GM23338 (cell line): Measurements from ENCODE around the gene PHF21A. TPM values are rescaled to one million over a fixed set of nuclear protein-coding genes. Genes with fewer than 3 reads are reported as not detected.

ENCODE experiments used
- ATAC-seq: fragments of 200-7000 bp; cut with Tn5 transposase; 3 replicates; pipeline ENCODE4 v1.9.1; 2020
- DNase-seq: peaks from one replicate; pipeline ENCODE4 v3.0.0-alpha.2; 2015; ENCODE audit warnings: low spot score
- H2AFZ ChIP-seq: fragments of 200-600 bp; sonication (generic); 2 replicates; pipeline ENCODE4 v1.8.0; 2016; ENCODE audit warnings: antibody characterized with exemption, mild to moderate bottlenecking, moderate library complexity
- H3F3A ChIP-seq: fragments of 200-600 bp; sonication (generic); replicated peaks from 2 replicates; pipeline ENCODE4 v1.8.0; 2017; ENCODE audit warnings: antibody characterized with exemption, mixed run types, low read depth
- H3K27ac ChIP-seq: fragments of 200-600 bp; sonication (generic); 2 replicates; pipeline ENCODE4 v1.6.1; 2016; ENCODE audit warnings: low read depth
- H3K27me3 ChIP-seq: fragments of 200-600 bp; sonication (generic); 2 replicates; pipeline ENCODE4 v1.8.0; 2016; ENCODE audit warnings: mild to moderate bottlenecking, mixed run types, moderate library complexity; ENCODE audit not compliant: insufficient read depth
- H3K36me3 ChIP-seq: fragments of 200-600 bp; sonication (generic); 2 replicates; pipeline ENCODE4 v1.8.0; 2016; ENCODE audit warnings: mild to moderate bottlenecking; ENCODE audit not compliant: insufficient read depth
- H3K4me1 ChIP-seq: fragments of 200-600 bp; sonication (generic); 2 replicates; pipeline ENCODE4 v1.8.0; 2016; ENCODE audit warnings: mild to moderate bottlenecking, moderate library complexity; ENCODE audit not compliant: insufficient read depth
- H3K4me2 ChIP-seq: fragments of 200-600 bp; sonication (generic); 2 replicates; pipeline ENCODE4 v1.7.1; 2017; ENCODE audit warnings: mixed run types
- H3K4me3 ChIP-seq: fragments of 200-600 bp; sonication (generic); 2 replicates; pipeline ENCODE4 v1.6.1; 2016; ENCODE audit warnings: mixed run types
- H3K79me2 ChIP-seq: fragments of 200-600 bp; sonication (generic); replicated peaks from 2 replicates; pipeline ENCODE4 v1.8.0; 2017; ENCODE audit warnings: mild to moderate bottlenecking; ENCODE audit not compliant: insufficient read depth
- H3K9me2 ChIP-seq: fragments of 200-600 bp; sonication (generic); 2 replicates; pipeline ENCODE4 v1.8.0; 2017; ENCODE audit not compliant: insufficient read depth
- H4K20me1 ChIP-seq: fragments of 200-600 bp; sonication (generic); replicated peaks from 2 replicates; pipeline ENCODE4 v1.8.0; 2017; ENCODE audit warnings: mild to moderate bottlenecking; ENCODE audit not compliant: insufficient read depth
- H3K27ac Mint-ChIP-seq: 2 replicates; pipeline ENCODE4 v1.8.0; 2020; ENCODE audit warnings: inconsistent platforms, mild to moderate bottlenecking, moderate library complexity, mixed read lengths
- H3K27me3 Mint-ChIP-seq: 3 replicates; pipeline ENCODE4 v1.8.0; 2022; ENCODE audit warnings: low read depth, mild to moderate bottlenecking, moderate library complexity, mixed read lengths, inconsistent platforms; ENCODE audit not compliant: insufficient read depth, poor library complexity
- H3K36me3 Mint-ChIP-seq: 3 replicates; pipeline ENCODE4 v1.8.0; 2021; ENCODE audit warnings: low read depth, mild to moderate bottlenecking, inconsistent platforms, moderate library complexity, mixed read lengths
- H3K4me1 Mint-ChIP-seq: 3 replicates; pipeline ENCODE4 v1.8.0; 2020; ENCODE audit warnings: mild to moderate bottlenecking, inconsistent platforms, mixed read lengths
- H3K4me3 Mint-ChIP-seq: 3 replicates; pipeline ENCODE4 v1.8.0; 2021; ENCODE audit warnings: moderate library complexity, mild to moderate bottlenecking, inconsistent platforms, mixed read lengths
- H3K9me3 Mint-ChIP-seq: 3 replicates; pipeline ENCODE4 v1.8.0; 2020; ENCODE audit warnings: moderate library complexity, mild to moderate bottlenecking, inconsistent platforms, mixed read lengths
- EZH2 ChIP-seq: fragments of 200-600 bp; sonication (generic); IDR thresholded peaks from one replicate; pipeline ENCODE4 v1.8.0; 2017; ENCODE audit warnings: antibody characterized with exemption, mild to moderate bottlenecking, low read depth; ENCODE audit not compliant: unreplicated experiment
- EZH2phosphoT487 ChIP-seq: fragments of 200-600 bp; sonication (generic); IDR thresholded peaks from one replicate; pipeline ENCODE4 v1.8.1; 2018; ENCODE audit warnings: antibody characterized with exemption; ENCODE audit not compliant: unreplicated experiment
- POLR2AphosphoS5 ChIP-seq: IDR thresholded peaks from 2 replicates; pipeline ENCODE4 v1.6.1; 2016; ENCODE audit warnings: antibody characterized with exemption, low read depth
- STAT1 ChIP-seq: IDR thresholded peaks from one replicate; pipeline ENCODE4 v1.6.1; 2016; ENCODE audit warnings: antibody characterized with exemption; ENCODE audit not compliant: unreplicated experiment
- ZNF114 ChIP-seq: fragments of 250-450 bp; sonication (Bioruptor Pico); IDR thresholded peaks from 2 replicates; pipeline ENCODE4 v1.5.0; 2020; ENCODE audit warnings: mild to moderate bottlenecking, moderate library complexity
- polyA plus RNA-seq: library from polyadenylated mRNA; unstranded; fragments of >200 nt; fragmentation: Nextera tagmentation; extraction: Ambion mirVana; gene quantifications from 2 replicates; pipeline ENCODE4 v1.2.1, GENCODE V29; 2016
- total RNA-seq: library from RNA; depleted of rRNA; stranded (reverse); fragments of >200 nt; shearing (Covaris generic); gene quantifications from 2 replicates; pipeline ENCODE4 v1.2.3, GENCODE V29; 2014
- TF ChIP-seq, protein P1 (sequence below): IDR thresholded peaks from 2 replicates; pipeline ENCODE4 v1.6.1; 2016; ENCODE audit warnings: antibody characterized with exemption
- TF ChIP-seq, protein P2 (sequence below): fragments of 250-450 bp; sonication (Bioruptor Pico); IDR thresholded peaks from 2 replicates; pipeline ENCODE4 v1.5.0; 2020; ENCODE audit warnings: mild to moderate bottlenecking, moderate library complexity
- TF ChIP-seq, protein P3 (sequence below), 2 experiments: fragments of 200-600 bp in 1 of 2; sonication (generic) in 1 of 2; conservative IDR thresholded peaks; 2 replicates each; pipeline versions ENCODE4 v1.5.1 to v1.6.1; 2016 to 2017; ENCODE audit warnings: antibody characterized with exemption in 2 of 2, low read depth in 2 of 2, mild to moderate bottlenecking in 2 of 2, moderate library complexity in 1 of 2

PHF21A gene
- total and polyA plus RNA-seq, 2 experiments from 2014 or later = 21.7 to 23.6 TPM

DNA sequence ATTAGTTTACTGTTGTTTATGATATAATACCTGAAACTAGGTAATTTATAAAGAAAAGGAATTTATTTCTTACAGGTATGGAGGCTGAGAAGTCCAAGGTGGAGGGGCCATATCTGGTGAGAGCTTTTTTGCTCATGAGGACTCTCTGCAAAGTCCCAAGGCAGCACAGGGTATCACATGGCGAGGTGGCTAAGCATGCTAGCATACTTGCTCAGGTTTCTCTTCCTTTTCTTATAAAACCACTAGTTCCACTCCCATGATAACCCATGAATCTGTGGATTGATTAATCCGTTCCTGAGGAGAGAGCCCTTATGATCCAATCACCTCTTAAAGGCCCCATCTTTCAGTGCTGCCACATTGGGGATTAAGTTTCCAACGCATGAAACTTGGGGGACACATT is 82.7 kb downstream of the PHF21A start:
- H3K4me1 Mint-ChIP-seq = peaks cover 4% of the 10 kb centered on the region; the same call in 1 of the 3 replicates
- Histone ChIP-seq H3K79me2 (no peaks in the 10 kb centered on the region), H3K4me3 (no peak overlapping the region), H3K4me1 (no peaks in the 10 kb centered on the region), H3K27me3 (no peaks in the 10 kb centered on the region), H4K20me1 (no peaks in the 10 kb centered on the region), H3F3A (no peaks in the 10 kb centered on the region), H2AFZ (no peak overlapping the region), H3K36me3 (no peaks in the 10 kb centered on the region), H3K9me2 (no peaks in the 10 kb centered on the region), H3K27ac (peak overlapping the region; percentile 56; the same call in 1 of the 2 replicates), H3K4me2 (no peak overlapping the region)
- no peak overlapping the region for H3K4me3 Mint-ChIP-seq
- H3K9me3 Mint-ChIP-seq = no peaks in the 10 kb centered on the region
- ATAC-seq (no peak), DNase-seq (no peak)
- TF ChIP-seq, protein P1, sequence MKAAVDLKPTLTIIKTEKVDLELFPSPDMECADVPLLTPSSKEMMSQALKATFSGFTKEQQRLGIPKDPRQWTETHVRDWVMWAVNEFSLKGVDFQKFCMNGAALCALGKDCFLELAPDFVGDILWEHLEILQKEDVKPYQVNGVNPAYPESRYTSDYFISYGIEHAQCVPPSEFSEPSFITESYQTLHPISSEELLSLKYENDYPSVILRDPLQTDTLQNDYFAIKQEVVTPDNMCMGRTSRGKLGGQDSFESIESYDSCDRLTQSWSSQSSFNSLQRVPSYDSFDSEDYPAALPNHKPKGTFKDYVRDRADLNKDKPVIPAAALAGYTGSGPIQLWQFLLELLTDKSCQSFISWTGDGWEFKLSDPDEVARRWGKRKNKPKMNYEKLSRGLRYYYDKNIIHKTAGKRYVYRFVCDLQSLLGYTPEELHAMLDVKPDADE = no peak
- TF ChIP-seq, protein P2, sequence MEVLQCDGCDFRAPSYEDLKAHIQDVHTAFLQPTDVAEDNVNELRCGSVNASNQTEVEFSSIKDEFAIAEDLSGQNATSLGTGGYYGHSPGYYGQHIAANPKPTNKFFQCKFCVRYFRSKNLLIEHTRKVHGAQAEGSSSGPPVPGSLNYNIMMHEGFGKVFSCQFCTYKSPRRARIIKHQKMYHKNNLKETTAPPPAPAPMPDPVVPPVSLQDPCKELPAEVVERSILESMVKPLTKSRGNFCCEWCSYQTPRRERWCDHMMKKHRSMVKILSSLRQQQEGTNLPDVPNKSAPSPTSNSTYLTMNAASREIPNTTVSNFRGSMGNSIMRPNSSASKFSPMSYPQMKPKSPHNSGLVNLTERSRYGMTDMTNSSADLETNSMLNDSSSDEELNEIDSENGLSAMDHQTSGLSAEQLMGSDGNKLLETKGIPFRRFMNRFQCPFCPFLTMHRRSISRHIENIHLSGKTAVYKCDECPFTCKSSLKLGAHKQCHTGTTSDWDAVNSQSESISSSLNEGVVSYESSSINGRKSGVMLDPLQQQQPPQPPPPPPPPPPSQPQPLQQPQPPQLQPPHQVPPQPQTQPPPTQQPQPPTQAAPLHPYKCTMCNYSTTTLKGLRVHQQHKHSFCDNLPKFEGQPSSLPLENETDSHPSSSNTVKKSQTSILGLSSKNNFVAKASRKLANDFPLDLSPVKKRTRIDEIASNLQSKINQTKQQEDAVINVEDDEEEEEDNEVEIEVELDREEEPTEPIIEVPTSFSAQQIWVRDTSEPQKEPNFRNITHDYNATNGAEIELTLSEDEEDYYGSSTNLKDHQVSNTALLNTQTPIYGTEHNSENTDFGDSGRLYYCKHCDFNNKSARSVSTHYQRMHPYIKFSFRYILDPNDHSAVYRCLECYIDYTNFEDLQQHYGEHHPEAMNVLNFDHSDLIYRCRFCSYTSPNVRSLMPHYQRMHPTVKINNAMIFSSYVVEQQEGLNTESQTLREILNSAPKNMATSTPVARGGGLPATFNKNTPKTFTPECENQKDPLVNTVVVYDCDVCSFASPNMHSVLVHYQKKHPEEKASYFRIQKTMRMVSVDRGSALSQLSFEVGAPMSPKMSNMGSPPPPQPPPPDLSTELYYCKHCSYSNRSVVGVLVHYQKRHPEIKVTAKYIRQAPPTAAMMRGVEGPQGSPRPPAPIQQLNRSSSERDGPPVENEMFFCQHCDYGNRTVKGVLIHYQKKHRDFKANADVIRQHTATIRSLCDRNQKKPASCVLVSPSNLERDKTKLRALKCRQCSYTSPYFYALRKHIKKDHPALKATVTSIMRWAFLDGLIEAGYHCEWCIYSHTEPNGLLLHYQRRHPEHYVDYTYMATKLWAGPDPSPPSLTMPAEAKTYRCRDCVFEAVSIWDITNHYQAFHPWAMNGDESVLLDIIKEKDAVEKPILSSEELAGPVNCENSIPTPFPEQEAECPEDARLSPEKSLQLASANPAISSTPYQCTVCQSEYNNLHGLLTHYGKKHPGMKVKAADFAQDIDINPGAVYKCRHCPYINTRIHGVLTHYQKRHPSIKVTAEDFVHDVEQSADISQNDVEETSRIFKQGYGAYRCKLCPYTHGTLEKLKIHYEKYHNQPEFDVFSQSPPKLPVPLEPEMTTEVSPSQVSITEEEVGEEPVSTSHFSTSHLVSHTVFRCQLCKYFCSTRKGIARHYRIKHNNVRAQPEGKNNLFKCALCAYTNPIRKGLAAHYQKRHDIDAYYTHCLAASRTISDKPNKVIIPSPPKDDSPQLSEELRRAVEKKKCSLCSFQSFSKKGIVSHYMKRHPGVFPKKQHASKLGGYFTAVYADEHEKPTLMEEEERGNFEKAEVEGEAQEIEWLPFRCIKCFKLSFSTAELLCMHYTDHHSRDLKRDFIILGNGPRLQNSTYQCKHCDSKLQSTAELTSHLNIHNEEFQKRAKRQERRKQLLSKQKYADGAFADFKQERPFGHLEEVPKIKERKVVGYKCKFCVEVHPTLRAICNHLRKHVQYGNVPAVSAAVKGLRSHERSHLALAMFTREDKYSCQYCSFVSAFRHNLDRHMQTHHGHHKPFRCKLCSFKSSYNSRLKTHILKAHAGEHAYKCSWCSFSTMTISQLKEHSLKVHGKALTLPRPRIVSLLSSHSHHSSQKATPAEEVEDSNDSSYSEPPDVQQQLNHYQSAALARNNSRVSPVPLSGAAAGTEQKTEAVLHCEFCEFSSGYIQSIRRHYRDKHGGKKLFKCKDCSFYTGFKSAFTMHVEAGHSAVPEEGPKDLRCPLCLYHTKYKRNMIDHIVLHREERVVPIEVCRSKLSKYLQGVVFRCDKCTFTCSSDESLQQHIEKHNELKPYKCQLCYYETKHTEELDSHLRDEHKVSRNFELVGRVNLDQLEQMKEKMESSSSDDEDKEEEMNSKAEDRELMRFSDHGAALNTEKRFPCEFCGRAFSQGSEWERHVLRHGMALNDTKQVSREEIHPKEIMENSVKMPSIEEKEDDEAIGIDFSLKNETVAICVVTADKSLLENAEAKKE (CRISPR knock-in tag) = no peak
- TF ChIP-seq STAT1 = no peak
- no peak for TF ChIP-seq EZH2phosphoT487
- TF ChIP-seq, protein P3, sequence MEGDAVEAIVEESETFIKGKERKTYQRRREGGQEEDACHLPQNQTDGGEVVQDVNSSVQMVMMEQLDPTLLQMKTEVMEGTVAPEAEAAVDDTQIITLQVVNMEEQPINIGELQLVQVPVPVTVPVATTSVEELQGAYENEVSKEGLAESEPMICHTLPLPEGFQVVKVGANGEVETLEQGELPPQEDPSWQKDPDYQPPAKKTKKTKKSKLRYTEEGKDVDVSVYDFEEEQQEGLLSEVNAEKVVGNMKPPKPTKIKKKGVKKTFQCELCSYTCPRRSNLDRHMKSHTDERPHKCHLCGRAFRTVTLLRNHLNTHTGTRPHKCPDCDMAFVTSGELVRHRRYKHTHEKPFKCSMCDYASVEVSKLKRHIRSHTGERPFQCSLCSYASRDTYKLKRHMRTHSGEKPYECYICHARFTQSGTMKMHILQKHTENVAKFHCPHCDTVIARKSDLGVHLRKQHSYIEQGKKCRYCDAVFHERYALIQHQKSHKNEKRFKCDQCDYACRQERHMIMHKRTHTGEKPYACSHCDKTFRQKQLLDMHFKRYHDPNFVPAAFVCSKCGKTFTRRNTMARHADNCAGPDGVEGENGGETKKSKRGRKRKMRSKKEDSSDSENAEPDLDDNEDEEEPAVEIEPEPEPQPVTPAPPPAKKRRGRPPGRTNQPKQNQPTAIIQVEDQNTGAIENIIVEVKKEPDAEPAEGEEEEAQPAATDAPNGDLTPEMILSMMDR (conservative IDR thresholded peaks at IDR 0.05; ENCODE audit: low read depth in 2 of 2) = no peak
- no peak for TF ChIP-seq ZNF114 (CRISPR knock-in tag)
- no peak for TF ChIP-seq EZH2
- TF ChIP-seq POLR2AphosphoS5 = no peak
- no peaks in the 10 kb centered on the region for H3K27me3 Mint-ChIP-seq
- no peaks in the 10 kb centered on the region for H3K36me3 Mint-ChIP-seq
- H3K27ac Mint-ChIP-seq = no peak overlapping the region
